Stimulated activated CD4-positive, alpha-beta T cell treated with anti-CD3 and anti-CD28 coated beads, Interleukin-2, amount 100 ng/mL, for 4 hours (primary cell): ENCODE results near the gene LIMCH1.
"Not testable (repeated sequence)": the region's sequence is repeated elsewhere in the genome, so short reads cannot be mapped to it uniquely, and the experiment has no call there.

ENCODE experiments used
- DNase-seq: peaks from one replicate; pipeline ENCODE4 v3.0.0-alpha.2; 2020; ENCODE audit warnings: low read depth

Gene LIMCH1, protein sequence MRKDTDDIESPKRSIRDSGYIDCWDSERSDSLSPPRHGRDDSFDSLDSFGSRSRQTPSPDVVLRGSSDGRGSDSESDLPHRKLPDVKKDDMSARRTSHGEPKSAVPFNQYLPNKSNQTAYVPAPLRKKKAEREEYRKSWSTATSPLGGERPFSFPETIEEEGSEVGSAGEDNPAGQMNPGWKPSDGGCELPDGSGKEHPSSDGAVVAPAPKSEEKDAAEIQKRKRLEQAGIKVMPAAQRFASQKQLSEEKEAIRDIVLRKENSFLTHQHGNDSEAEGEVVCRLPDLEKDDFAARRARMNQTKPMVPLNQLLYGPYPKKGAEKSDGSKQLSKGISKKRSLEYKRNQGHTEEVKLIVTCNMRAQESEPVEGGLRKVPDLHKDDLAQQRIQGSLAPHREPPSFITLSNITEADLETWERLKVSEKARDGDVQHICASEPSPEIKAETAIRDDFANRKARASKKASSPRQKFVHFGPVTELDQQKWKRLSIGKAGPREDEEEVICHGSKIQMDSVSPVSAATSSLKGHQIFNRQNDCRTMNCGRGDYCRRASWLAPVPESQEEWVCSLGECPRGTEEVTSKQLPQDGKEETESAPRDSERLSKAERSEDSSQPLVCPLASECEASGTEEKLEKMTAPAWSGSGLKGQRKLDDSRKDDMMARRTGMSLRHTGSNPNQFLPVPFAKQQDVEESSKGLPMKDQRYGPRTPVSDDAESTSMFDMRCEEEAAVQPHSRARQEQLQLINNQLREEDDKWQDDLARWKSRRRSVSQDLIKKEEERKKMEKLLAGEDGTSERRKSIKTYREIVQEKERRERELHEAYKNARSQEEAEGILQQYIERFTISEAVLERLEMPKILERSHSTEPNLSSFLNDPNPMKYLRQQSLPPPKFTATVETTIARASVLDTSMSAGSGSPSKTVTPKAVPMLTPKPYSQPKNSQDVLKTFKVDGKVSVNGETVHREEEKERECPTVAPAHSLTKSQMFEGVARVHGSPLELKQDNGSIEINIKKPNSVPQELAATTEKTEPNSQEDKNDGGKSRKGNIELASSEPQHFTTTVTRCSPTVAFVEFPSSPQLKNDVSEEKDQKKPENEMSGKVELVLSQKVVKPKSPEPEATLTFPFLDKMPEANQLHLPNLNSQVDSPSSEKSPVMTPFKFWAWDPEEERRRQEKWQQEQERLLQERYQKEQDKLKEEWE (N-terminal part only)

DNA sequence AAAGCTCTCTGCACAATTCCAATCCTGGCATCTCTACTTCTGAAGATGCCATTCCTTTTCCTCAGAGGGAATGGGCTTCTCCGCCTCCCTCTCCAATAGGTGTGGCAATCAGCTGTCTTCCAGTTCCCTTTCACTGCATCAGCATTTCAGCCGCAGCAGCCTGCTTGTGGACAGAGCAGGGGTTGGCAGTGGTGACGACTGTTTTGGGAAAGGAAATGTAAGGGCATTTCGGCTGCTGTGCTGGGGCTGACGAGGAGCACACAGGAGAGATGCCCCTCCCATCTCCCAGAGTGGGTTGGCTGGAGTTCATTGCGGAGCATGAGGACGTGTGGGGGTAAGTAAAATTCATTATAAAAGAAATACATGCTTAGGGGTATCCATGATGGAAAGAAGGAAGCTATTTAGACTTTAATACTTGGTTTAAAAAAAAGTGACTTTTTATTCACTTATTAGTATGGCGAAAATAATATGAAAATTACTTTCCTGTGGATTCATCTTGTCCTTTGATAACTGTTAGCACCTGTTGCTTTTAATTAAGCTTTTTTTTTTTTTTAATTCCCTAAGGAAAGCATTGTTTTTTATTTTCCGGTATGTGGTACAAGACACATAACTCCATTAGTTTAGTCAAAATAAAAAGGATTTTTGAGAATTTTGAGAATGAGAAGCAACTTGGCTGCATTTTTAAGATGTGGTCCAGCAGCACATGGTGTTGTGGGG lies at the start of gene LIMCH1:
TSS of gene LIMCH1 (plus strand) at position 141 of the 717 bp plus-strand sequence. CDS start 67,839 bp downstream, outside the sequence.
- no peak for DNase-seq

DNA sequence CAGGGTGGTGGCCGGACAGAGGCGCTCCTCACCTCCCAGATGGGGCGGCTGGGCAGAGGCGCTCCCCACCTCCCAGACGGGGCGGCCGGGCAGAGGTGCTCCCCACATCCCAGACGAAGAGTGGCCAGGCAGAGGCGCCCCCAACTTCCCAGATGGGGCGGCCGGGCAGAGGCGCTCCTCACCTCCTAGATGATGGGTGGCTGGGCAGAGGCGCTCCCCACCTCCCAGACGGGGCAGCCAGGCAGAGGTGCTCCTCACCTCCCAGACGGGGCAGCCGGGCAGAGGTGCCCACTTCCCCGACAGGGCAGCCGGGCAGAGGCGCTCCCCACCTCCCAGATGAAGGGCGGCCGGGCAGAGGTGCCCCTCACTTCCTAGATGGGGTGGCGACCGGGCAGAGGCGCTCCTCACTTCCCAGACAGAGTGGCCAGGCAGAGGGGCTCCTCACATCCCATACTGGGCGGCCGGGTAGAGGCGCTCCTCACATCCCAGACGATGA lies 46.8 kb upstream of the LIMCH1 start:
- DNase-seq: not testable (repeated sequence)

DNA sequence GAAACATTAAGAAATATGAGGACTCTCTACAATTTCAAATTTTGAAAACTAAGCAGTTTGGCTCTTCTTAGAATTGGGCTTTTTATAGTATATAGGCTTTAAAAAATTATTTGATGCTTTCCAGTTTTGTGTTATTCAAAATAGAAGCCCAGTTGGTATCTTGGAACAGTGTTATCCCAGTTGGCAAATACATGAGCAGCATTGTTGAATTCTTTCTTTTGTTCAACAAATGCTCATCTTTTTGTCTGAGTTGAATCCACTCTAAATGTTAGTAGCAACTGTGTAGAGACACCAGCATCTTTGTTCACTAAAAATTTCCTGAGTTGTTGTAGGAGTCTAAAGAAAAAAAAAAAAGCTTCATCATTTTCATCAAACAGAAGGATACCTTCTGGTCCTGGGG lies 41.0 kb upstream of the LIMCH1 start:
- no peak for DNase-seq

DNA sequence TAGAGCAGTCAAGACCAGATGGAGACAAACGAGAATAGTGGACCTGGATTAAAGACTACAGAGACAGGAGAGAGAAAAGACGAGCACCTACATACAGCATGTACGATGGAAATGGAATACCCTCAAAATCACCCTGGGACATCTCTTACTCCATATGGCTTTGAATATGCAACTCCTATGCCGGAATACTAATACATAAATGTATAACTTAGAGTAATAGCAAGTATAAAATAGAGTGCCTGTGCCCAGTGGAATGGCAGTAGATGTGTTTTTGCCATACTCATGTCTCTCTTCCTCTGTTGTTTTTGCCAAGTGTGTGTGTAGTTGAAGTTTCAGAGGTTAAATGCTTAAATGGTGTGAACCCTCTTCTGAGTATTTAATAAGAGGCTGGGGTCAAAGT lies 39.8 kb upstream of the LIMCH1 start:
- DNase-seq: no peak

DNA sequence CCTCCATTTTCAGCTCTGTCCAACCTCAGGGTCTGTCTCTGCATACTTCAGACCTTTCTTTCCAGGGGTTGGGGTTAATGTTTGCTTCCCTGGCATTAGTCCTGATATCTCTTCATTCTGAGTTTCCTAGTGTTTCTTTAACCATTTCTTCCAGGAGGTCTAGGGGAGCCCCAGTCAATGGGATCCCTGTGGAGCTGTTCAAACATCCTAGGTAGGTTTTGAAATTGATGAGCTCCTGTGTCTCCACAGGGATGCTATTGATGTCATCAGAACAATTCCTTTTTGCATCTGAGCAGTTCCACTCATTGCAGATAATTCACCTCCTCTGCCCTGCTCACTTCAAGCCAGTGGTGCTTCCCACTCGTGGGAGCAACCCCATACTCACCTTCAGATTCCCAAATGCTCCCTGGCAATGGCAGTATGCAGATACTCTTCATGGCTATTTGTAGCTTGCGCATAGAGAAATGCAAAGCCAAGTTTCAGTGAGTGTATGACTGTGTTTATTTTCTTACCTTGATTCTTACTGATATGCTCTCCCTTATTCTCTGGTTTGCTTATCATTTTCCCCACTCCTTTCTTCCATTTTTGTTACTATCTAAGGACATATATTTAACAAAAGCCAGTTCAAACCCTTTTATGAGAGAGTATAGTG lies 33.7 kb upstream of the LIMCH1 start:
- no peak for DNase-seq

DNA sequence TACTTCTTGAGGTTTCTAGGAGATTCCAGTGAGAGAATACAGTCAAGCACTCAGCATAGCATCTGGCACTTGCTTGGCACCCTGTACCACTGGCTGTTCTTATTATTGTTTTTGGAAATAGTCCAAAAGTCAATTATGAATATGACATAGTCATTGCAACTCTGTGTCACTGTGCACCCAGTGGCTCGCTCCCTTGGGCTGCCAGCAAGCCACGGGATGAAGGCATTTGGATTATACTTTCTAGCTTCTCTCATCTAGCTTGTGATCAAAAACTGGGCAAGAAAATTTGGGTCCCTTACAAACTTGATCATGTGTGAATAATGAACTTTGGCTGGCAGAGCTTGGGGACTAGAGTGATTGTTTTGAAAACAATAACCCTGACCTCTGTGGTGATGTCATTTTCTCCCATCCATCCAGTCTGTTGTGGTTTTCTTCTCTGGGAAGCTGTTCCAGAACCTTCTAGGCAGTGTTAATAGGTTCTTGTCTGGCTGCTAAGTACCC lies 32.7 kb upstream of the LIMCH1 start:
- DNase-seq: no peak

DNA sequence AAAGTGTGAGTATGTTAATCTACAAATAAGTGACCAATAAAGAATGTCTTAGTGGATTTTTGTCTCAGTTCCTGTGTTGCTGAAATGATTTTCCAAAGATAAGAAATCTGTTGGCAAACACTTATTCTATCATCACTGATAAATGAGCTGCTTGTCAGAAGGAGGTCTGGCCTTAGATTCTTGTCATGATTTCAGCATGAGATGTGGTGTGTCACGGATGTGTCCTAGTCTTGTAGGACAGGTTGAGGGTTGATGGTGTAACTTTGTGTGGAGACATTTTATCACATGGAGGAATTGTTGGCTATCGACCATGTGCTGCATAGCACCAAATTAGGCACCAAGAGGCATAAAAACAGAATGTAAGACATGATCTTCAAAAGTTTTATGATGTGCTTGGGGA lies 31.8 kb upstream of the LIMCH1 start:
- no peak for DNase-seq

DNA sequence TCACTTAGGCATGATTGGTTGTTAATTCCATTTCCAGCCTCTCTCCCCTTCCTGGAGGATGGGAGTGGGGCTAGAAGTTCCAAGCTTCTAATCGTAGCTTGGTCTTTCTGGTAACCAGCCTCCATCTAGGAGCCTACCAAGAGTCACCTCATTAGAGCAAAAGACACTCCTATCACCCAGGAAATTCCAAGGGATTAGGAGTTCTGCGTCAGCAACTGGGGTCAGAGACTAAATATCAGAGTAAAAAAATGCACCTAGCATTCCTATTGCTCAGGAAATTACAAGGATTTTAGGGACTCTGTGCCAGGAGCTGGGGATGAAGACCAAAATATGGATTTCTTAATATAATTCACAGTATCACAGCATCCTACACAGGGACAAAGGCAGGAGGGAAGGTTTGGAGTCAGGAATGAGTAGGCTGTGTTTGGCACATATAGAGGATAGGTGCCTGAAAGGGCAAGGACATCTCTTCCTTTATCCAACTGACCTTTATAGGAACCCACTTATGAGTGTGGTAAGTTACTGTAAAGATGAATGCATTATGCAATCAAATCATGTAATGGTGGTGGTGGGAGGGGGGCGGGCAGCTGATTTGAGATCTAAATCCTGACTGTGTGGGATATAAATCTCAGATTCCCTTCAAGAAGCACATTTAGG lies 30.5 kb upstream of the LIMCH1 start:
- DNase-seq: no peak

DNA sequence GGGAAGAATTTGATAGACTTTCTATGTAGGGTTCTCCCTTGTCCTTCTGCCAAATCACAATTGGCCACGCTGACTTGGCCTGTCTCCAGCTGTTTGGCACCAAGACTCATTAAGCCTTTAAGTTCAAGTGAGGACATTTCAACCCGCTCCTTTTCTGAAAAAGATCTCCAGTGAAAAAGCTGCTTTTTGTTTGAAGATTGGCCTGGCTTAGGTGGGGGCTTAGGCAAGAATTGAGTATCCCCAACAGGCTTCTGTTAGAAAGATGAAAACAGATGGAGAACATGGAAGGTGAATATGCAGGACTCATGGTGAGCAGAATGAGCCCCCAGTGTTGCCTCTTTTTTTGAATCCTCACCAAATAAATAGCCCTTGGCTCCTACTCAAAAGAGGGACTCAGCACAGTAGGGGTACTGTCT lies 28.5 kb upstream of the LIMCH1 start:
- no peak for DNase-seq

DNA sequence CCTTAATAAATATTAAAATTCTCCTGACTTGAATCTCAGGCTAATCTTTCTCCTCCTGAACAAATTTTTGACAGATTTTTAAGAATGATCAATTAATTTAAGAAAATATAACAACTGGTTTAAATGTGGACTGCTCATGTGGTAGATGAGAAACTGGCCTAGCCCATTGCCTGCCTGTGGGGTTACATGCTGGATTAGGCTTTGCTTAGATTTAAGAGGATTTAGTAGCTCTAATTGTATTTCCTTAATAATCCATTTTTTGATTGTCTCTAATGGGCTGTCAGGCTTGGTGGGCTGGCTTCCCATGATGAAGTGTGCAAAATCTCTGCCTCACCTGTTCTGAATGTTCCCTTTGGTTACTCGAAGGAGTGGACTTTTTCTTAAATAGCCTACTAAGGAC lies 27.8 kb upstream of the LIMCH1 start:
- no peak for DNase-seq

DNA sequence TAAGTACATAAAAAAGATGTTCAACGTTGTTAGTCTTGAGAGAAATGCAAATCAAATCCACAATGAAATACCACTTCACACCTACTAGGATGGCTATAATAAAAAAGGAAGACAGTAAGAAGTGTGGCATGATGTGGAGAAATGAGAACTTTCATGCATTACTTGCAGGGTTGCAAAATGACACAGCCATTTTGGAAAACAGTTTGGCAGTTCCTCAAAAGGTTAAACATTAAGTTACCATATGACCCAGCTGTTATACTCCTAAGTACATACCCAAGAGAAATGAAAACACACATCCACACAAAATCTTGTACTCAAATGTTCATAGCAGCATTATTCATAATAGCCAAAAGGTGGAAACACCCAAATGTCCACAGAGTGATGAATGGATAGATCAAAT lies 25.8 kb upstream of the LIMCH1 start:
- no peak for DNase-seq

DNA sequence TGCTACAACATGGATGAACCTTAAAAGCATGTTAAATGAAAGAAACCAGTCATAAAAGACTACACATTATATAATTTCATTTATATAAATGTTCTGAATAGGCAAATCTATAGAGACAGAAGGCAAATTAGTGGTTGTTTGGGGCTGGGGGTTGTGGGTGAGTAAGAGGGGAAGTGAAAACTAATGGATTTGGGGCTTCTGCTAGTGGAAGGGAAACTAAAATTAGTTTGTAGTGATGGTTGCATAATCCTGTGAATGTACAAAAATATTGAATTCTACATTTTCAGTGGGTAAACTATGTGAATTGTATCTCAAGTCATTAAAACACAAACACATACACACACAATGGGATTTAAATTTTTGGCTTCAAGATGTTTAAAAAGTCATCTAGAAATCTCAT lies 25.4 kb upstream of the LIMCH1 start:
- DNase-seq: no peak

DNA sequence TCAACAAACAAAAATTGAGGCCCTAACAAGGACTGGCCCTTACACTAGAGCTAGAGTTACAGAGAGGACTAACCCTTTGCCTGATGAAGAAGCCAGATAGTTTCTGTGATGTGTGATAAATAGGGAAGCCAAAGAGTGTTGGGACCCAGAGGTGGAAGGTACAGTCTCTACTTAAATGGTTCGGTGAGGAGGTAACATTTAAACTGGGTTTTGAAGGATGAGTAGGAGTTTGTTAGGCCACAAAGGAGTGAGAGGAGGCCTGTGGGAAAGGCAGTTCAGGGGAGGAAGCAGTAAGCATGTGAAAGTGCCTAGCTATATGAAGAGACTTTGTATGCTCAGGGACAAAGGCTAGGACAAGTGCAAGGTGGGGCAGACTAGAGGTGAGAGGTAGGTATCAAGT lies 23.8 kb upstream of the LIMCH1 start:
- DNase-seq: no peak

DNA sequence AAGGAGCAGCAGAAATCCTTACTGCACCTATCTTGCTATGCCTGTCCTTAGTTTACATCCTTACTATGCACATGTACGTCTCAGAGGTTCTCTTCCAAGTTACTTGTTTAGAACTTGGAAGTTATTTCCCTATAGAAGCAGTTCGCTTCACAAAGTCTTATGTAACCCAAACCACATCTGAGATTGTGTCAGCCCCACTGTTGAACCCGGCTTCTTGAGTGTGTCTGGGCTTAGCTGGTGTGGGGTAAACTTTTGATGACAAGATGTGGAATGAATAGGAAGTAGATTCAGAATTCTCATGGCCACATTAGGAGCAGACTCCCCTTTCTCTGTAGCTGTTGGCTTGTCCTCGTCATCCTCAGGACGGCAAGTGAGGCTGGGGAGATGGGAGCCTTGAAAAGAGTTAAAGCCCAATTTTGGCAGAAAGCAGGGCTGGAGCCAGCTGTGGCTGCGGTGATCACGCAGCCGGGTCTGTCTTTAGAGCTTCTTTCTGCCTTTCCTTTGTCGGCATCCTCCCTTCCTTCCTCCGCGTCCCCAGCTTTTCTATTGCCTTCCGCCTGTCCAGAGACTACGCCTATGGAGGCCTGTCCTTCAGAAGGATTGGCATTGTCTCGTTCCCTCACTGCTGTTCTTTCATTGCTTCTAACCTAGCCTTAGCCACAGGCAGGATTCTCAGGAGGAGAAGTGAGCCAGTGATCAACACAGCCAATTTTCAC lies 23.0 kb upstream of the LIMCH1 start:
- no peak for DNase-seq

DNA sequence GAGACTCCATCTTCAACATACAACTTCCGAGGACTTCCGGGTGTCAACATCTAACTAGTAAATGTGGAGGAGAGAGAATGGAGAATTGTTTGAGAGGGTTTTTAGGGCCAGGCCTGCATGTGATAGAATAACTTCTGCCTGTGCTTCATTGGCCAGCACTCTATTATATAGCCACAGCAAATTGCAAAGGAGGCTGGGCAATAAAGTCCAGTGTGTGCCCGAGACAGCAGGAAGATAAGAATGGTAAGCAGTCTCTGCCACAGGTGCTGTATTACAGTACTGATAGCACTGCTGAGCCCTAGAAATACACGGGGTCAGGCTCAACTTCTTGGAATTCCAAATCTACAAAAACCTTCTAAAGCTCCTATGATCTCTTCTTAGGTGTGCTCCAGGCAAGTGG lies 20.8 kb upstream of the LIMCH1 start:
- DNase-seq: no peak

DNA sequence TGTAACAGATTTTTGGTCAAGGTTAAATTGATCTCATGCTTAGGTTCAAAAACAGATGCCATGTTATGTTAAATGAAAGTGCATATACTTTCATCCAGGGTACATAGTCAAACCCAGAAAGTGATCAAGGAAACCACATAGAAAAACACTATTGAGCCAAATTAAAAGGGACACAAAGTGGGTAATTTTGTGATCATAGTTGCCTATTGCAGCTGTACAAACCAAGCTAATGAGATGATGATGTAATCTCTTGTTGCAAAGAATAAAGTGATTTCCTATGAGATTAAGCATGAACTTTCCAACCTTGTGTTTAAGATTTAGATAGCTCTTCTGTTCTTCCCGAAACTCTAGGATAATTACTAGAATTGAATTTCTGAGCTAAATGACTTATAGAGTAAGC lies 20.2 kb upstream of the LIMCH1 start:
- no peak for DNase-seq

DNA sequence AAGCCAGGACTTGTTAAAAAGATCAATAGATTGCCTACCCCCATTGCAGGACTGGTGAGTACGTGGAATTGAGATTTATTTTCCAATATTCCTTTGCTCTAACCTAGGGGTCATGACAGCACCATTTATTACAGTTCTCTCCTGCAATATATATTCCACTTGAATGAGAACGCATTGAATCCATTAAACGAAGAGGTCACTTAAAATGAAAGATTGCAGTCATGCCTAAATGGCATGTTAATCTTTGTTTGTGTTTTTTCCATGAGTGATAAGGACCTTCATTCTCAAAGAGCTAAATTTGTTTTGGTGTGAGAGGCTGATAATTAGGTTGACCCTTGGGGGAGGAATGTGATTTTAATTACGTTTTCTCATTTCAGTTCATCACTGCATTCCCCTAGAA lies 13.5 kb upstream of the LIMCH1 start:
- DNase-seq: no peak

DNA sequence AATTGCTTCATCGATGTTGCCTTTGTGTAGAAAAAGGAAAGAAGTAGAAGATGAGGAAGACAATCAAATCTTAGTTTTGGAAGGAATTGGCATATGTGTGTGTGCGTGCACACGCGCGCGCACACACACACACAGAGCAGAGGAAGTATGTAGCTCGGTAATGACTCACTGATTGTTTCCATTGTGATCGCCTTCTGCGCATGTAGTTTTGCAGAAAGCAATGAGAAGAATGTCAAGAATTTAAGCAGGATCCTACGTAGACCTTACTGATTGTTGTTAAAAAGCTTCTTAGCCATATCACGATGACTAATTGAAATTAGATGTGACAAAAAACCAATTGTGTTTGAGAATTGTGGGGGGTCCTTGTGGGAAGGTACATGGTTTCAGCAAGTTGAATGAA lies 12.8 kb upstream of the LIMCH1 start:
- DNase-seq: no peak

DNA sequence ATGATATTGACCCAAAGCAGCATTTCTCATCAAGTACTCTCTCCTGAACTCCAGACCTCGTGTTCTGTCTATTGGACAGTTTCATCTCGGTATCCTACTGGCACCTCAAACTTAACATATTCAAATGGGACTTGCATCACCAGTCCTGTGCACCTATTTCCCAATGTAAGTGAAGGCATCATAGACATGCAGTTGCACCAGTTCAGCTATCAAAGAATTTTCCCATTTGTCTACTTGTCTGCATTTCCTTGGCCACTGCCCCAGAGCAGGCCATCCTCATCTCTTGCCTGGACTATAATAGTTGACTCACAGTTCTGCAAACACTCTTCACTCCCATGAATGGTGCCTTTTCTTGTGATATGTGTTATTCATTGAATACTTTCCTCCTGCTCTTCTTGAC lies 11.3 kb upstream of the LIMCH1 start:
- DNase-seq: no peak
